GM18951 (cell line): ENCODE measurements around the gene NOCT.
"Not testable (repeated sequence)": the region's sequence is repeated elsewhere in the genome, so short reads cannot be mapped to it uniquely, and the experiment has no call there.

Source experiments
- POLR2A ChIP-seq: IDR thresholded peaks from 4 replicates; pipeline ENCODE4 v1.6.1; 2011; ENCODE audit warnings: mild to moderate bottlenecking; ENCODE audit not compliant: insufficient read length, insufficient read depth; ENCODE audit errors: extremely low read depth
- in situ Hi-C: fragments of 300-500 bp; cut with MboI; formaldehyde crosslinking; loops from one replicate; pipeline ENCODE4 v1.12.0; 2022; ENCODE audit warnings: low sequenced_read_pairs, mixed read lengths, inconsistent platforms; ENCODE audit not compliant: unreplicated experiment

NOCT gene

GRCh38 chr4:139042981-139043460 is 27.4 kb downstream of the NOCT start:
- no peak for TF ChIP-seq POLR2A
- in situ Hi-C loops = no loop called here

GRCh38 chr4:139044291-139044690 is 28.7 kb downstream of the NOCT start:
- no peak for TF ChIP-seq POLR2A
- in situ Hi-C loops = no loop called here

- in situ Hi-C loops = no loop called here
These were observed 32.4 kb downstream of the NOCT start for GRCh38 chr4:139048026-139048425.

GRCh38 chr4:139050446-139050845 is 34.9 kb downstream of the NOCT start:
- in situ Hi-C loops = no loop called here
- no peak for TF ChIP-seq POLR2A

More at GRCh38 chr4:139048026-139048425, 32.4 kb downstream of the NOCT start:
- TF ChIP-seq POLR2A = no peak

- in situ Hi-C loops = no loop called here
- no peak for TF ChIP-seq POLR2A
These were observed 38.3 kb downstream of the NOCT start for GRCh38 chr4:139053909-139054308.

GRCh38 chr4:139054791-139055505 is 39.4 kb downstream of the NOCT start:
- no peak for TF ChIP-seq POLR2A
- in situ Hi-C loops = no loop called here

- in situ Hi-C loops = not testable (repeated sequence)
These were observed 43.4 kb downstream of the NOCT start for GRCh38 chr4:139059026-139059425.

- no peak for TF ChIP-seq POLR2A
- in situ Hi-C loops = no loop called here
These were observed 45.0 kb downstream of the NOCT start for GRCh38 chr4:139060591-139060990.

- no peak for TF ChIP-seq POLR2A
- in situ Hi-C loops = no loop called here
These were observed 60.6 kb downstream of the NOCT start for GRCh38 chr4:139076016-139076744.

- in situ Hi-C loops = no loop called here
- TF ChIP-seq POLR2A = no peak
These were observed 62.2 kb downstream of the NOCT start for GRCh38 chr4:139077567-139078355.

GRCh38 chr4:139078926-139079325 is 63.3 kb downstream of the NOCT start:
- in situ Hi-C loops = no loop called here
- TF ChIP-seq POLR2A = no peak

- in situ Hi-C loops = no loop called here
- peak; percentile 53 for TF ChIP-seq POLR2A
These were observed 67.4 kb downstream of the NOCT start for GRCh38 chr4:139082750-139083606.

- TF ChIP-seq POLR2A = peak; percentile 39
- in situ Hi-C loops = no loop called here
These were observed 68.0 kb downstream of the NOCT start for GRCh38 chr4:139083607-139083955.
